Nephron progenitor cell (in vitro differentiated cells): Measurements from ENCODE around the gene SNX13.

Experiments
- DNase-seq: peaks from one replicate; pipeline ENCODE4 v3.0.0; 2021
- H3K27ac Mint-ChIP-seq: 2 replicates; pipeline ENCODE4 v1.8.0; 2021; ENCODE audit warnings: mild to moderate bottlenecking, moderate library complexity, mixed read lengths
- H3K27me3 Mint-ChIP-seq: 2 replicates; pipeline ENCODE4 v1.8.0; 2021; ENCODE audit warnings: mild to moderate bottlenecking, low read depth, mixed read lengths; ENCODE audit not compliant: poor library complexity
- H3K36me3 Mint-ChIP-seq: 2 replicates; pipeline ENCODE4 v1.8.0; 2021; ENCODE audit warnings: low read depth, mixed read lengths
- H3K4me1 Mint-ChIP-seq: 2 replicates; pipeline ENCODE4 v1.8.0; 2021; ENCODE audit warnings: mixed read lengths
- H3K4me3 Mint-ChIP-seq: 2 replicates; pipeline ENCODE4 v1.8.0; 2021; ENCODE audit warnings: mild to moderate bottlenecking, moderate library complexity, mixed read lengths
- H3K9me3 Mint-ChIP-seq: 2 replicates; pipeline ENCODE4 v1.8.0; 2021; ENCODE audit warnings: mild to moderate bottlenecking, moderate library complexity, mixed read lengths
- TF ChIP-seq, protein P1 (sequence below): fragments of 200-600 bp; sonication (generic); IDR thresholded peaks from 2 replicates; pipeline ENCODE4 v1.5.0; 2021; ENCODE audit warnings: antibody characterized with exemption

Gene SNX13, protein sequence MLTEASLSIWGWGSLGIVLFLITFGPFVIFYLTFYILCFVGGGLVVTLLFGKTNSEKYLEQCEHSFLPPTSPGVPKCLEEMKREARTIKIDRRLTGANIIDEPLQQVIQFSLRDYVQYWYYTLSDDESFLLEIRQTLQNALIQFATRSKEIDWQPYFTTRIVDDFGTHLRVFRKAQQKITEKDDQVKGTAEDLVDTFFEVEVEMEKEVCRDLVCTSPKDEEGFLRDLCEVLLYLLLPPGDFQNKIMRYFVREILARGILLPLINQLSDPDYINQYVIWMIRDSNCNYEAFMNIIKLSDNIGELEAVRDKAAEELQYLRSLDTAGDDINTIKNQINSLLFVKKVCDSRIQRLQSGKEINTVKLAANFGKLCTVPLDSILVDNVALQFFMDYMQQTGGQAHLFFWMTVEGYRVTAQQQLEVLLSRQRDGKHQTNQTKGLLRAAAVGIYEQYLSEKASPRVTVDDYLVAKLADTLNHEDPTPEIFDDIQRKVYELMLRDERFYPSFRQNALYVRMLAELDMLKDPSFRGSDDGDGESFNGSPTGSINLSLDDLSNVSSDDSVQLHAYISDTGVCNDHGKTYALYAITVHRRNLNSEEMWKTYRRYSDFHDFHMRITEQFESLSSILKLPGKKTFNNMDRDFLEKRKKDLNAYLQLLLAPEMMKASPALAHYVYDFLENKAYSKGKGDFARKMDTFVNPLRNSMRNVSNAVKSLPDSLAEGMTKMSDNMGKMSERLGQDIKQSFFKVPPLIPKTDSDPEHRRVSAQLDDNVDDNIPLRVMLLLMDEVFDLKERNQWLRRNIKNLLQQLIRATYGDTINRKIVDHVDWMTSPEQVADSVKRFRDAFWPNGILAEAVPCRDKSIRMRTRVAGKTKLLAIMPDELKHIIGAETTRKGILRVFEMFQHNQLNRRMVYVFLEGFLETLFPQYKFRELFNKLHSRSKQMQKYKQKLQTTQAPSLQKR

DNA sequence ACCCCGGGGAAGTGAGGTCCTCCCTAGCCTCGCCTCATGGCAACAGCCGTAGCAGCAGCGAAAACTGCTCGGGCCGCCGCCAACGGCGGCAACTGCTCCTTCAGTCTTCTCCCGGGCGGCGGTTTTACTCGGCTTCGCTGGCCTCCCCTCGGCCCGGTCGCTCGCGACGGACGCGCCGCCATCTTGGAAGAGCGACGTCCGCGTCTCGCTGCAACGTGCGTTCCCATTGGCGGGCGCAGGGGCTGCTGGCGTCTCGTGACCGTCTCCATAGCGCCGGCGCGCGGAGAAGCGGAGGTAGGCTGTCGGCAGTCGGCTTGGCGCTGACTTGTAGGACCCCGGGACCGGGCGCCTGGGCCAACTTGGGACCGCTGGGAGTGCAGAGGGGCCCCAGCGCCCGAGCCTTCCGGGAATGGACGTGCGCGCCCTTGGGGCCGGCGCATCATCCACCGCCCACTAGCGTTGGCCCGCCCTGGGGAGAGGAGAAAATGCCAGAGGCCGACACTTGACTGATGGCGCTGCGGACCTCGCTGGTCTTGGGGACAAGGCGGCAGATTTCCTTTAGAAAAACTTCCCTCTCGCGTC, at the start of gene SNX13:
SNX13 (minus strand) TSS at position 193 of the 582 bp plus-strand sequence. CDS start 199 bp downstream, outside the sequence.
- no peaks in the 10 kb centered on the region for H3K9me3 Mint-ChIP-seq
- H3K27ac Mint-ChIP-seq, result peak within 1 kb of the TSS; percentile 99
- peak; percentile 92 for DNase-seq
- no peaks in the 10 kb centered on the region for H3K36me3 Mint-ChIP-seq
- H3K27me3 Mint-ChIP-seq, result peaks cover 11% of the 10 kb centered on the region
- TF ChIP-seq, protein P1, sequence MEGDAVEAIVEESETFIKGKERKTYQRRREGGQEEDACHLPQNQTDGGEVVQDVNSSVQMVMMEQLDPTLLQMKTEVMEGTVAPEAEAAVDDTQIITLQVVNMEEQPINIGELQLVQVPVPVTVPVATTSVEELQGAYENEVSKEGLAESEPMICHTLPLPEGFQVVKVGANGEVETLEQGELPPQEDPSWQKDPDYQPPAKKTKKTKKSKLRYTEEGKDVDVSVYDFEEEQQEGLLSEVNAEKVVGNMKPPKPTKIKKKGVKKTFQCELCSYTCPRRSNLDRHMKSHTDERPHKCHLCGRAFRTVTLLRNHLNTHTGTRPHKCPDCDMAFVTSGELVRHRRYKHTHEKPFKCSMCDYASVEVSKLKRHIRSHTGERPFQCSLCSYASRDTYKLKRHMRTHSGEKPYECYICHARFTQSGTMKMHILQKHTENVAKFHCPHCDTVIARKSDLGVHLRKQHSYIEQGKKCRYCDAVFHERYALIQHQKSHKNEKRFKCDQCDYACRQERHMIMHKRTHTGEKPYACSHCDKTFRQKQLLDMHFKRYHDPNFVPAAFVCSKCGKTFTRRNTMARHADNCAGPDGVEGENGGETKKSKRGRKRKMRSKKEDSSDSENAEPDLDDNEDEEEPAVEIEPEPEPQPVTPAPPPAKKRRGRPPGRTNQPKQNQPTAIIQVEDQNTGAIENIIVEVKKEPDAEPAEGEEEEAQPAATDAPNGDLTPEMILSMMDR, result no peak
- peak within 1 kb of the TSS; percentile 100 for H3K4me3 Mint-ChIP-seq
- peaks cover 40% of the 10 kb centered on the region for H3K4me1 Mint-ChIP-seq

DNA sequence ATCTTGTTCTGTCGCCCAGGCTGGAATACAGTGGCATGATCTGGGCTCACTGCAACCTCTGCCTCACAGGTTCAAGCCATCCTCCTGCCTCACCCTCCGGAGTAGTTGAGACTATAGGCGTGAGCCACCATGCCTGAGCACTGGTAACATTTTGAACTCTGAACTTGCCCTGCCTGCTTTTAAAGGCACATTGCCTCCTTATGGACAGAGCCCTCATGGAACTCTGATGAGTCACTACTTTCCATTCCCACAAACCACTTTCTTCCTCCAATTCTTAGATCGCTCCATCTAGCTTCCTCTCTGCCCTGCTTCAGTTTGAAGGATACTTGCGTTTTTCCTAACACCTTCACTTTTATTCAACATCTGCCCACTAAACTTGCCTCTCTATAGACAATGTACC, 49.3 kb upstream of the SNX13 start:
- H3K4me3 Mint-ChIP-seq, result no peak overlapping the region
- H3K4me1 Mint-ChIP-seq, result no peaks in the 10 kb centered on the region
- peaks cover 3% of the 10 kb centered on the region for H3K27me3 Mint-ChIP-seq
- no peak for DNase-seq
- no peaks in the 10 kb centered on the region for H3K9me3 Mint-ChIP-seq
- TF ChIP-seq, protein P1, result no peak
- H3K27ac Mint-ChIP-seq, result no peak overlapping the region
- no peaks in the 10 kb centered on the region for H3K36me3 Mint-ChIP-seq

DNA sequence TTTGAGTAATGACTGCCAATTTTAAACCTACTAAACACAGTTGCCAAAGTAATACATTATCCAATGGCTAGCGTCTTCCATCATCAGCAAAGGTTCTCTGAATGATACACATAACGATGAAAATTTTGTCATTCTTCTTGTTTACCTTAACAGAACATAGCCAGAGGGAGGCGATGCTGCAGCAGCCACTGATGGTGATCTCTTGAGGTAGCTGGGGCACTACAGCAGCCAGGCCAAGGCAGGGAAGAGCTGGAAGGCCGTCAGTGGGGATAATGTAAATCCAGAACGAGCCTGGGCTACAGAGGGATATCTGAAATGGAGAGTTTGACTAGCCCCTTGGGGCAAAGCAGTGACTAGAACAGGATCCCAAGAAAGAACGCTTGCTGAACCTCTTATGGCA, 48.6 kb upstream of the SNX13 start:
- Mint-ChIP-seq H3K27ac (no peak overlapping the region), H3K27me3 (peaks cover 6% of the 10 kb centered on the region), H3K4me3 (no peak overlapping the region), H3K9me3 (no peaks in the 10 kb centered on the region), H3K36me3 (no peaks in the 10 kb centered on the region), H3K4me1 (no peaks in the 10 kb centered on the region)
- TF ChIP-seq, protein P1, result no peak
- no peak for DNase-seq

DNA sequence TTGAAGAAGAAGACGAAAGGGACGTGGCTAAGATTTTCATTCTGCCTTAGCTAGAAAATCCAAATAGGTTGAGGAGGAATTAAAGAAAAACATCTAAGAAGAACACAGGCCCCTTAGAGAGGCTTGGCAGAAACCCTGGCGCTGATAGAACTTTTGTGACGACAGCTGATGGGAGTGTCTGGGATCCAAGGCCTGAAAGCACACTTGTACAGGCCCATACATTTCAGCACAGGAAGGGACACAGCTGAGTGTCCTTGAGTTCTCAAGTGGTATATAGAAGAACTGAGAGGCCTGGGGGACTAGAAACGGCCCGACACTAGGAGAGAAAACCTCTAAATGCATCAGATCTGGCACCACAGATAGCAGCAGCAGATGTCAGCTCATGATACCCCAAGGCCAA, 47.8 kb upstream of the SNX13 start:
- Mint-ChIP-seq H3K27me3 (peaks cover 7% of the 10 kb centered on the region), H3K36me3 (no peaks in the 10 kb centered on the region), H3K4me3 (no peak overlapping the region), H3K4me1 (no peaks in the 10 kb centered on the region), H3K27ac (no peak overlapping the region), H3K9me3 (no peaks in the 10 kb centered on the region)
- TF ChIP-seq, protein P1, result no peak
- DNase-seq, result no peak

DNA sequence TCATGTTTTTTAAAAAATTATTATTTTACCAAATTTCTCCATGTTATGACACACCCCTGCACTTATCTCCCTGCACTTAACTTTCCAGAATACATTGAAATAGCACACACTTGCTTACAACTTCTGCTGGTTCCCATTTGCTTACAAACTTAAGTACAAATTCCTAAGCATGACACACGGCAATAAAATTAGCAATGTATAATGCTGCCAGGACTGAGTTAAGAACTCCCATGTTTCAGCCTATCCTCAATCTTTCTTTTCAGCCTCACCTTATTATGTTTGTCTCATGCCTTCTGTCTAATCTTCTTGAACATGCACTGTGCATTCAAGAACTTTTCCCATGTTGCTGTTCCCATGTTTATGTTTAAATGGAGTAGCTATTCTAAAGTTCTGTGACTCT, 46.6 kb upstream of the SNX13 start:
- no peak overlapping the region for H3K4me3 Mint-ChIP-seq
- H3K27ac Mint-ChIP-seq, result no peak overlapping the region
- TF ChIP-seq, protein P1, result no peak
- no peak for DNase-seq
- H3K9me3 Mint-ChIP-seq, result peaks cover 4% of the 10 kb centered on the region
- H3K36me3 Mint-ChIP-seq, result no peaks in the 10 kb centered on the region
- H3K27me3 Mint-ChIP-seq, result peaks cover 7% of the 10 kb centered on the region
- no peaks in the 10 kb centered on the region for H3K4me1 Mint-ChIP-seq
